RKO (cell line): Measurements from ENCODE around the gene NTRK3.
"Not testable (repeated sequence)": the region's sequence is repeated elsewhere in the genome, so short reads cannot be mapped to it uniquely, and the experiment has no call there.

ENCODE experiments used
- DNase-seq: peaks from one replicate; pipeline ENCODE4 v3.0.0-alpha.2; 2016; ENCODE audit warnings: low spot score

The NTRK3 gene

GRCh38 chr15:87877114-87877810 lies 379.3 kb downstream of the NTRK3 start:
- DNase-seq, result no peak

DNA sequence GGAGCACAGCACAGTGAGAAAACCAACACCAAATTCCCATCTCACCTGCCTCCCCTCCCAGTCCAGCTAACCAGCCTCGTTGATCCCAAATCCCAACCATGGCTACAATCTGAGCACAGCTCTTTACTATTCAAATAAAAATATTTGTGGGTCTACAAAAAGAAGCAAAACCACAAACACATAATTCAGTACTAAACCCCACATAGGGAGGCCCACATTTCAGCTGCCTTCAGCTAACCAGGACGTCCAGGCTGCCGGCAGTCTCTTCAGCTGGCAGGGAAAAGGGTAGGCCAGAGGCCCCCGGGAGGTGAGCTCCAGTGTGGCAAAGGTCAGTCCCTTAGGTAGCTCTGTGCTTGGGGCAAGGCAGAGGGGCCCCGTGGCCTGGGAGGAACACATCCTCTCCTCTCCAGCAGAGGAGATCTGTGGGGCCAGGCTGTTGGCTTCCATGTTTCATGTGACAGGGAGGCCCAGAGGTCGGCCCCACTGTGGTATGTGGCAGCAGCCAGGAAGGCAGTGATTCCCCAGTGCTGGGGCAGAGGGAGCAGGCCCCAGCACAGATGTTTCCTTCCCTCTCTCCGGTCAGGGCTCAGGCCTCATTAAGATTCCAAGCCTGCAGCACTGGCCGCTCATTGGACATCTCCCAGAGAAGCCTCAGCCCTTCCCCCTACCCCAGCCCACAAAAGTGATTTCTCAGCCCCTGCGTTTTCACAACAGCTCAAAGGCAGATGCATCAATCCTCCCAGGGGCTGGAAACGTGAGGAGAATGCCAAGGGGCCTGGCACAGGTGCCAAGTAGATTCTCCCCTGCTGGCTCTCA lies 381.4 kb downstream of the NTRK3 start:
- DNase-seq, result no peak

DNA sequence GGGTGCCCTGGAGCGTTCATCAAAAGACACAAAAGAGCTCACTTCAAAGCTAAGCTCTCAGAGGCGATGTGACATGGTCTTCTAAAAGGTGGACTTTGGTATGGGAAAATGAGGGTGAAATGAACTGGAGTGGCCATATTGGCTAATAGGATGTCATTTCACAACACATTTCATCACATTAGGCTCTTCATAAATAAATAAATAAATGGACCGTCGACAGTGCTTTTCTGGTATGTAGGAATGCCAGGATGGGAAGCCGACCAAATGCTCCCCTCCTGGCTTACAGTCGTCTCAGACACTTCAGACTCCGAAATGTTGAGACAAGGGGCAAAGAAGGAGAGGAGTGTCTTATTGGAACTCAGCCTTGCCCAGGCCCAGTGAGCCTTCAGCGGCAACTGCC lies 383.0 kb downstream of the NTRK3 start:
- no peak for DNase-seq

DNA sequence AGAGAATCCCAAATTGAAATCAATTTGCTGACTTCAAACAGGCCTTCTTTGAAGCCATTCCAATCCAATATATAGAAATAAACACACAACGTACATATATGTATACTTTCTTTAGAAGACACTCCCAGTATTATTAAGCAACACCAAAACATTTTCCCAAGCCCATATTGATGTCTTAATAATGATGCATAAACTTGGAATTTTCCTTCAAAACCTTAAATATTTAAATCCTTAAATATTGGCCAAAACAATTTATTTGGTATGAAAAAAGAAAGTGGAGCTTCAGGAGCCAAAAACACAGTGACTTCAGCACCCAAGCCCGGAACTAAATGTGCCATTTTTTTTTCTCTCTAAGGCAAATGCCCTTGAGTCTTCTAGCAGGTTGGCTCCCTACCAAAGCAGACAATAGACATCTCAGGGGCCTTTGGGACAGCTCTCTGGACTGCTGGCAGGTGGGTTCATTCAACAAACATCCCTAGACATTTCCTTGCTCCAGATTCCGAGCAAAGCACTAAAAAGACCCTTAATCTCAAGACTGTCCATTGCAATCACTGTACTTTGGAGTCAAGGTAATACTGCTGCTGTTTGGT lies 384.7 kb downstream of the NTRK3 start:
- DNase-seq, result no peak

DNA sequence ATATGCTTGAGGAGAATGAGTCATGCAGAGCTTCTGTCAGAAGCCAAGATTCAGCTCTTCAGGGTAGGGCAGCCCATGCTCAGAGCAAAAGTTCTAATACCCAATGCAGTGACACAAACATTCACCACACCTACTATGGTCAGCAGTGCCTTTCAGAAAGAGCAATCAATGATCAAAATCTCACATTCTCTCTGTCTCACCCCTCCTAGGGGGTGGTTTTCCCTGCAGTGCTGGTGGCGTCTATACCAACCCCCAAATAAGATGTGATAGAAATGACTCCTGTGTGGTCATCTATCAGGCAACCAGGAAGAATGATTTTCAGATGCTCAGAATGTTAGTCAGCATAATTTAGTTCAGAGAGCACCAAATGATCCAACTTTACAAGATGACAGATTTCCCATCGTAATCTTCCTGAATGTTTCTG lies 385.3 kb downstream of the NTRK3 start:
- no peak for DNase-seq

DNA sequence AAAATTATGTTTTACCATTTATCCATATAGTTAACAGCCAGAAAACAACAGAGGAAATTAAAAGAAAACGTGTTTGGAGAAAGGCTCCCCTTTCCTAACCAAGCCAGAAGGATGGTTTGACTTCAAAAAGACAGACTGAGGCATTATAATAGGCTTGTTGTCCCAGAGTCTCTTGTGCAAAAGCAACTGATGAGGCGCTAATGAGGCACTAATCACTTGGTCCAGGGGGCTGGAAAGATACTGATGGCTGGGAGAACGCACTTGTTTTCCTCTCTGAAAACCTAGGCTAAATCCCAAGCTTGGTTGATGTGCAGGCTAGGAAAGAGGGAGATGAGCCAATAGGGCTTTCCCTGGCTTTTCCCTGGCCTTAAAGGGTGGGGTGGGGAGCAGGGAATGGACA lies 389.6 kb downstream of the NTRK3 start:
- DNase-seq, result no peak

- DNase-seq, result peak; percentile 14
Measured at GRCh38 chr15:87863152-87863551, 393.4 kb downstream of the NTRK3 start.

GRCh38 chr15:87860743-87861142 lies 395.8 kb downstream of the NTRK3 start:
- no peak for DNase-seq

DNA sequence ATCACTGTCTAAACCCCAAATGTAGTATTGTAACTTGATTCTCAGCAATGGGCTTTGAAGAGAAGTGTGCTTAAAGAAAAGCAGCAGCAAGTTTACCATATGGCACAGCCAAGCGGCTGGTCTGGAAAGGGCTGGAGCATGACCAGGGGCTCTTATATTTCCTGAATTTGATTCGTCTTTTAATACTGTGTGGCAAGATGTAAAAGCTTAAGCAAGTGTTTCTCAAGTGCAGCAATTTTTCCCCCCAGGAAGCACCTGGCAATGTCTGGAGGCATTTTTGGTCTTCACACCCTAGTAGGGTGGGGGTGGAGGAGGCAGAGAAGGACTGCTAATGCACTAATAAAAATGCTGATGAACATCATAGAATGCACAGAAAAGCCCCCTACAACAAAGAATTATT lies 397.9 kb downstream of the NTRK3 start:
- DNase-seq, result no peak

DNA sequence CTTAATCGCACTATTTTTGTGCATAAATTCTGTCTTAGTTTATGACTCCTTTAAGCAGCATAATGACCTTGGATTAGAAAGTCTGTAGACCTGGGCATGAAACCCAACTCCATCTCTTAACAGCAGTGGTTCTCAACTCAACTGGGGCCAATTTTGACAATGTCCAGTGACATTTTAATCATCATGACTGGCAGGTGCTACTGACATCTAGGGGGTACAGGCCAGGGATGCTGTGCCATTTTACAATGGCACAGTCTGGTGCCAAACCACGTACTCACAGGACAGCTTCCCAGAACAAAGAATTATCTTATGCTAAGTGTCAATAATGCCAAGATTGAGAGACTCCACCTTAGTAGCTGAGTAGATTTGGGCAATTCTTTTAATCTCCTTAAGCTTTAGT lies 405.0 kb downstream of the NTRK3 start:
- DNase-seq, result no peak

DNA sequence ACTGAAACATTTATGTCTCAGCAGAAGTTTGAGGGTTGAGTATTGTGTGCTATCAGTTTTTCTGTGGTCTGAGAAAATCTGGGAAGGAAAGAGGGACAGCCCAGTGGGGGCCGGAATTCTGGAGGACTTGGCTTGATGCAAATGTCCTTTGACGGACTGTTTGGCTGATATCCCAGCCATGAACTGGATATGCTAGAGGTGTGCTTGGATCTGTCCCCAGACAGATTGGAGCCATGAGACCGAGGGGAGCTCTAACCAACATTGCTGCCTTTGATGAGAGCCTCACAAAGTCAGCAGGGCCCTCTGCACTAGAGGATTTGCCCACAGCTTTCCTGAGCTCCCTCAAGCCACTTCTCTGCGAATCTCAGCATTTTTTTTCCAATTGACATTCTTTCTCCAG lies 405.6 kb downstream of the NTRK3 start:
- DNase-seq, result no peak

DNA sequence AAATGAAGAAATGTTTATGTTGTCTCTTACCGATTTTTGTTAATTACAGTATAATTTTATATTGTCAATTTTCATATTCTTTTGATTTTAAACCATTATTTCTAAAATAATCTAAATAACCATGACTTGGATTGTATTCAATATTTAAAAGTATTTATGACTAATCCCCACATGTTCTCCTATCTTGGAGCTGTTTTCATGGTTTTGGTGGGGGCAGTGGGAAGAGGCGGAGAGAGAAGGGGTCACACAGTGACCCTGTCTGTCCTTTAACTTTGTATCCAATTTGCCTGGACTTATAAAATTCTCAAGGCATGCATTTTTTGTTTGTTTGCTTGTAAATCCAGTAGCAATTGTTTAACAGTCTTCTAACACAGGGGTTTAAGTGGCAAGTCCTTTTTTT lies 407.4 kb downstream of the NTRK3 start:
- DNase-seq, result no peak

- no peak for DNase-seq
Measured at GRCh38 chr15:87848012-87848411, 408.5 kb downstream of the NTRK3 start.

- DNase-seq, result no peak
Measured at GRCh38 chr15:87846746-87847145, 409.8 kb downstream of the NTRK3 start.

- DNase-seq, result no peak
Measured at GRCh38 chr15:87843312-87843711, 413.2 kb downstream of the NTRK3 start.

DNA sequence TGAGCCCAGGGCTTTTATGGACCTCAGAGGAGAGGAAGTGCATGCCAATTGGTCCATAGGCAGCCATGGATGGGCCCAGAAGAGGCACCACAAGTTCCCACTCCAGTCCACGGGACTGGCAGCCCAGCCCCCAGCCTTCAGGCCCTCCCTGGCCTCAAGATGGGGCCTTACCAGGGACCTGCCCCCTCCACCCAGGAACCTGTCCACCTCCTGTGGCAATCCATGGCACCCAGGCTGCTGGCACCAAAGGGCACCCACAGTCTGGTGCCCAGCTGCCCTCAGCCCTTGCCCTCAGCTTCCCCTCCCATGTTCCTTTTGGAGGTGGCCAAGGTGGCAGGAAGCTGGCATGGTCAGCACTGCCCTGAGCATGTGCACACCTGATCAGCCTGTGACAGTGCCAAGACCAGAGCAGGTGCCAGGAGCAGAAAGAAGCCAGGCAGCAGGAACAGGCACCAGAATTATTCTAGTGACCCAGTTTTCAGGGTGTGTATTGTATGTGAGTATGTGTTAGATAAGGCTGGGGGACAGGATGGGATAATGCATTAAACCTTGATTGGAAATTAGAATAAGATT lies 415.0 kb downstream of the NTRK3 start:
- no peak for DNase-seq

GRCh38 chr15:87835830-87836229 lies 420.7 kb downstream of the NTRK3 start:
- not testable (repeated sequence) for DNase-seq

GRCh38 chr15:87833333-87833732 lies 423.2 kb downstream of the NTRK3 start:
- DNase-seq, result not testable (repeated sequence)

- DNase-seq, result no peak
Measured at GRCh38 chr15:87829332-87830050, 427.0 kb downstream of the NTRK3 start.

GRCh38 chr15:87828608-87829007 lies 427.9 kb downstream of the NTRK3 start:
- DNase-seq, result no peak

GRCh38 chr15:87827131-87827530 lies 429.4 kb downstream of the NTRK3 start:
- DNase-seq, result no peak

GRCh38 chr15:87826119-87826747 lies 430.3 kb downstream of the NTRK3 start:
- no peak for DNase-seq
